Right cardiac atrium (tissue), 5 donors: ENCODE measurements around the gene GIGYF2. TPM values are rescaled to one million over a fixed set of nuclear protein-coding genes. Genes with fewer than 3 reads are reported as not detected.
"Not testable (repeated sequence)": the region's sequence is repeated elsewhere in the genome, so short reads cannot be mapped to it uniquely, and the experiment has no call there.

ENCODE experiments used
- ATAC-seq, 2 donors: fragments of 200-7000 bp; cut with Tn5 transposase; one replicate each; pipeline versions ENCODE4 v1.8.0 to v1.9.1; 2020; ENCODE audit warnings: moderate library complexity in 2 of 2, mild to moderate bottlenecking in 1 of 2
- DNase-seq, 3 donors: peaks; one replicate each; pipeline ENCODE4 v3.0.0-alpha.2; 2020
- H3K27ac ChIP-seq: one replicate; pipeline ENCODE4 v1.5.1; 2013; ENCODE audit warnings: mild to moderate bottlenecking, low read length, control low read depth, moderate library complexity
- H3K27me3 ChIP-seq: one replicate; pipeline ENCODE4 v1.6.1; 2013; ENCODE audit not compliant: control insufficient read depth, insufficient read depth
- H3K4me1 ChIP-seq: one replicate; pipeline ENCODE4 v1.6.1; 2013; ENCODE audit warnings: low read length; ENCODE audit not compliant: control insufficient read depth, insufficient read depth
- H3K4me3 ChIP-seq: one replicate; pipeline ENCODE4 v1.5.1; 2013; ENCODE audit warnings: low read length, control low read depth
- H3K9me3 ChIP-seq: one replicate; pipeline ENCODE4 v1.6.1; 2013; ENCODE audit warnings: low read length; ENCODE audit not compliant: control insufficient read depth
- WGBS: extraction: QIAGEN DNeasy Blood & Tissue Kit; methylation state at CpG from one replicate; pipeline ENCODE4 v1.1.7; 2013; 5-methylcytosine and 5-hydroxymethylcytosine counted together
- intact Hi-C, 4 donors: fragments of 100-400 bp; cut with DNase I; formaldehyde crosslinking; loops; one replicate each; pipeline versions ENCODE4 v1.11.0 to v1.14.0; 2022 to 2023
- polyA plus RNA-seq: library from polyadenylated mRNA; stranded (reverse); fragments of 200-250 nt; gene quantifications from one replicate; pipeline ENCODE4 v1.2.3, GENCODE V29; 2013
- total RNA-seq, 4 donors: library from RNA; stranded (reverse); fragmentation: NEBNext Ultra II Directional; extraction: Animal tissue kit (Norgen Biotek cat#: 25700); gene quantifications; one replicate each; pipeline ENCODE4 v1.2.1, GENCODE V29; 2021
- donor health status: healthy with polysubstance abuse.
- donor health status: DM: no; HTN: yes; CAD: no.
- donor health status: DM: no; HTN: no; CAD: no.
- donor health status: DM: no; HTN: yes; CAD: no; lungs with severe emphysema.
- donor health status: DM: yes; HTN: yes; CAD: no.

The GIGYF2 gene
- total and polyA plus RNA-seq, 5 donors = 21.6 to 68.2 (median 61.3) TPM

DNA sequence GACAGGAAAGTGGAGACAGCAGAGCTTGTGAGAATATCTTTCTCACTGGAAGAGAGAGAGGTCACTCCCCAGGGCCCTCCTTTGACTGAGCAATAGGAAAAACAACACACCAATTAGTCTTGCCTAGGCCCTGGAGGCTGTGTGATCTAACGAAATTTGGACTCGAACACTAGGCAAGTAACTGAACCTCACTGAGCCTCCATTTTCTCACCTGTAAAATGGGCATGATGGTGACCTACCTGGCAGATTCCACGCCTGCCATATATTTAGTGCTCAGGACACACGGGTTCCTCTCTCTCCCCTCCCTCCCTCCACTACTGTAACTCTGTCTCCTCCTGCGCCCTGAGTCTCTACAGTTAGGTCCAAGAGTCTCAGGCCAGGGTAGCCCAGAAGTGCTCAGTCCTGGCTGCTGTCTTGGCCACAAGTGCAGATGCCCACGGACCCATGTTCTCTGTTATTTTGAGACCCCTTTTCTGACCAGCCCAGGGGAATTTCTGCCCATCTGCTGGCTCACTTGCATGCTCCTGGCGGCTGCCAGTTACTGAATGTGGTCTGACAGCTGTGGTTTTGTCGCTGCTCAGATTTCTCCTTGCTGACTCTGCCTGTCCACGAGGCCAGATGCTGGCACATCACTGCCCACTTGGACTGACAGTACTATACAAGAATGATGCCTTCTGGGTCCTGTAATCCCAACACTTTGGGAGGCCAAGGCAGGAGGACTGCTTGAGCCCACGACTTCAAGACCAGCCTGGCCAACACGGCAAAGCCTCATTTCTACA lies 9.6 kb upstream of the GIGYF2 start:
- intact Hi-C loops = no loop called here
- Histone ChIP-seq H3K27me3 (no peaks in the 10 kb centered on the region), H3K27ac (no peak overlapping the region), H3K4me1 (no peaks in the 10 kb centered on the region), H3K4me3 (no peak overlapping the region), H3K9me3 (no peaks in the 10 kb centered on the region)
- DNase-seq = no peak
- 82% methylated on average over 11 of the region's 11 CpGs for WGBS
- ATAC-seq = no peak

DNA sequence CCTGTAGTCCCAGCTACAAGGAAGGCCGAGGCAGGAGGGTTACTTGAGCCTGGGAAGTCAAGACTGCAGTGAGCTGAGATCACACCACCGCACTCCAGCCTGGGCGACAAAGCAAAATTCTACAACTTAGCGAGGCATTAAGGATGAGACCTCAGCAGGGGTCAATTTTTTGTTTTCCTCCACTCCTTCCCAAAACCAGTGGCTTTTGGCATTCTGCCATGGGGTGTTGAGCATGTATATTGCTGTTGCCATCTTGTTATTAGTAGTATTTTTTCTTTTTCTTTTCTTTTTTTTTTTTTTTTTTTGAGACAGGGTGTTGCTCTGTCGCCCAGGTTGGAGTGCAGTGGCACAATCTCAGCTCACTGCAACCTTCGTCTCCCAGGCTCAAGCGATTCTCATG lies 8.9 kb upstream of the GIGYF2 start:
- intact Hi-C loops = no loop called here
- WGBS = 91% methylated on average over 7 of the region's 7 CpGs
- Histone ChIP-seq H3K27ac (no peak overlapping the region), H3K4me3 (no peak overlapping the region), H3K9me3 (no peaks in the 10 kb centered on the region), H3K4me1 (no peaks in the 10 kb centered on the region), H3K27me3 (no peaks in the 10 kb centered on the region)
- DNase-seq = no peak
- ATAC-seq = no peak

DNA sequence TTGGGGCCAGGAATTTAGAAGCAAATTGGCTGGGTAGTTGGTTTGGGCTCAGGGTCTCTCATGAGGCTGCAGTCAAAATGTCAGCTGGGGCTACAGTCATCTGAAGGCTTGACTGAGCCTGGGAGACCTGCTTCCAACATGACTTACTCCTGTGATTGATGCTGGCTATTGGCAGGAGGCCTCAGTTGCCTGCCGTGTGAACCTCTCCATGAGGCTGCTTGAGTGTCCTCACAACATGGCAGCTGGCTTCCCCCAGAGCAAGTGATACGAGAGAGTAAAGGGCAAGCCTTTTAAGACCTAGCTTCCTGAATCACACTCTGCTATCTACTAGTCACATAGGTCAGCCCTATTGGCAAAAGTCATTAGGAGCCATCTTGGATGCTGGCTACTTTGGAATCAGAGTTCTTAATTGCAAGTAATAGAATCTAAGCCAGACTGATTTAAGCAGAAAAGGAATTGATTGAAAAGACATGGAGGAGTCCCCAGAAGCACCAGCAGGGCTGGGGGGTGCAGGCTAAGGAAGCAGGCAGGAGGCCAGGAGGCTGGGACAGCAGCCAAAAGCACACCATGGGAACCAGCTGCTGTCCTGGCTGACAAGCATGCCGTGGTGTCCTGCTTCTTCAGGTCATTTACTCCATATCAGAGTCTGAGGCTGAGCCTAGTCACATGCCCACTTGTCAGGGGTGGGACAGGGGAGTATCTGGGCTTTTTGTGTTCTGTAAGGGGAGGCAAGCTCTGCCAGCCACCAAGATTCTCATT lies 7.8 kb upstream of the GIGYF2 start:
- ATAC-seq = peak; percentile 54 to 67
- Histone ChIP-seq H3K9me3 (no peaks in the 10 kb centered on the region), H3K27ac (no peak overlapping the region), H3K4me3 (no peak overlapping the region), H3K27me3 (no peaks in the 10 kb centered on the region), H3K4me1 (no peaks in the 10 kb centered on the region)
- 41% methylated on average over 3 of the region's 3 CpGs for WGBS
- peak; percentile 33 to 78 (median 73) for DNase-seq
- intact Hi-C loops = no loop called here

- intact Hi-C loops, ATAC-seq, H3K9me3 ChIP-seq, H3K27me3 ChIP-seq, DNase-seq, H3K27ac ChIP-seq, H3K4me3 ChIP-seq, H3K4me1 ChIP-seq: not testable (repeated sequence)
- 93% methylated on average over 13 of the region's 13 CpGs for WGBS
Observed at GRCh38 chr2:232691117-232691516, 6.0 kb upstream of the GIGYF2 start.

- H3K4me1 ChIP-seq = no peaks in the 10 kb centered on the region
- H3K9me3 ChIP-seq = no peaks in the 10 kb centered on the region
- no peaks in the 10 kb centered on the region for H3K27me3 ChIP-seq
- intact Hi-C loops = no loop called here
- H3K27ac ChIP-seq = no peak overlapping the region
- DNase-seq (no peak), ATAC-seq (no peak)
- WGBS = 89% methylated on average over 4 of the region's 4 CpGs
- H3K4me3 ChIP-seq = no peak overlapping the region
Observed at GRCh38 chr2:232693344-232693743, 3.8 kb upstream of the GIGYF2 start.

DNA sequence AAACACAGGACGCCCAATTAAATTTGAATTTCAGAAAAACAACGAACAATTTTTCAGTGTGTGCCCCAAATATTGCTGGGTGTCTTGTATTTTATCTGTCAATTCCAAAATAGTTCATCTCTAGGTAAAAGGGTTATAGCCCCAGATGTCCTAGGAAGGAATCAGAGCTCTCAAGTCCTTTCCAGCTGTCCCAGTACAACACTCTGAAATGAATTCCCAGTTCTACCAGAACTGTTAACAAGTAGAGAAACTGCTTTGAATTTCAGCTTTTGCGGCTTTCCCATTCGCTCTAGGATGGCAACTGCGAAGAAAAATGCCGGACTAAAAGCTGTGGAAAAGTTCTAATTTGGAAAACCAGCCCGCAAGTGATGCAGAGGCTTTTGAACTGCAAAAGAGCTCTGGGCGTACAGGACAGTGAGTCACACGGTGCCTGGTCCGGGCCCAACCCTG lies 497 bp upstream of the GIGYF2 start:
- intact Hi-C loops = no loop called here
- 40% methylated on average over 10 of the region's 10 CpGs for WGBS
- DNase-seq (no peak), ATAC-seq (no peak)
- H3K4me1 ChIP-seq = peaks cover 2% of the 10 kb centered on the region
- no peaks in the 10 kb centered on the region for H3K9me3 ChIP-seq
- peak overlapping the region; percentile 25 for H3K4me3 ChIP-seq
- no peaks in the 10 kb centered on the region for H3K27me3 ChIP-seq
- H3K27ac ChIP-seq = peak overlapping the region; percentile 90

DNA sequence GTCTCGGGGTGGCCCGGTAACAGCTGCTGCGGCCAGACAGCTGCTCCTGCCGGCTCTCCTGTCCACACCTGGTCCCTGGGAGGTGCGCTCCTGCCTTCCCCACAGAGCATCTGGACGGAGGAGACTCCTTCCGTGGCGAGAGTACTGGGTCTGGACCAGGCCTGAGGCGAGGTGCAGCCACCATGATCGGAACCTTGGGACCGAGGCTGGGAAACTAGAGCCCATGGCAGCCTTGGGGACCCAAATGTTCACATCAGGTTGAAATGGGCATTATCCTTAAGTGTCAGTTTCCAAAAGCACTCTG lies 628 bp downstream of the GIGYF2 start:
- under 1% methylated on average over 11 of the region's 11 CpGs for WGBS
- H3K4me3 ChIP-seq = peak overlapping the region; percentile 76
- H3K4me1 ChIP-seq = peaks cover 2% of the 10 kb centered on the region
- peak overlapping the region; percentile 66 for H3K27ac ChIP-seq
- no peaks in the 10 kb centered on the region for H3K27me3 ChIP-seq
- H3K9me3 ChIP-seq = no peaks in the 10 kb centered on the region
- intact Hi-C loops = no loop called here
- ATAC-seq (peak; percentile 26 to 39), DNase-seq (no peak)

- intact Hi-C loops = no loop called here
- Histone ChIP-seq H3K27me3 (no peaks in the 10 kb centered on the region), H3K27ac (no peak overlapping the region), H3K4me3 (peak overlapping the region; percentile 76), H3K4me1 (peaks cover 2% of the 10 kb centered on the region), H3K9me3 (no peaks in the 10 kb centered on the region)
- no peak for ATAC-seq
- no peak for DNase-seq
- WGBS = 62% methylated on average over 4 of the region's 4 CpGs
Observed at GRCh38 chr2:232698556-232699091, 1.5 kb downstream of the GIGYF2 start.

GRCh38 chr2:232699110-232699509 lies 2.0 kb downstream of the GIGYF2 start:
- ATAC-seq (no peak), DNase-seq (no peak)
- peak overlapping the region; percentile 76 for H3K4me3 ChIP-seq
- no peaks in the 10 kb centered on the region for H3K27me3 ChIP-seq
- peaks cover 2% of the 10 kb centered on the region for H3K4me1 ChIP-seq
- H3K27ac ChIP-seq = no peak overlapping the region
- WGBS = 71% methylated on average over 2 of the region's 2 CpGs
- intact Hi-C loops = no loop called here
- H3K9me3 ChIP-seq = no peaks in the 10 kb centered on the region

GRCh38 chr2:232700154-232700553 lies 3.0 kb downstream of the GIGYF2 start:
- no peak for ATAC-seq
- H3K4me1 ChIP-seq = peaks cover 2% of the 10 kb centered on the region

GRCh38 chr2:232707076-232707475 lies 9.9 kb downstream of the GIGYF2 start:
- H3K4me1 ChIP-seq = no peaks in the 10 kb centered on the region
- no peak overlapping the region for H3K4me3 ChIP-seq
- intact Hi-C loops = no loop called here
- ATAC-seq (no peak), DNase-seq (no peak)
- no peak overlapping the region for H3K27ac ChIP-seq
- WGBS = 79% methylated on average over 4 of the region's 4 CpGs
- H3K27me3 ChIP-seq = no peaks in the 10 kb centered on the region
- no peaks in the 10 kb centered on the region for H3K9me3 ChIP-seq

More at GRCh38 chr2:232700154-232700553, 3.0 kb downstream of the GIGYF2 start:
- Histone ChIP-seq H3K27me3 (no peaks in the 10 kb centered on the region), H3K9me3 (no peaks in the 10 kb centered on the region), H3K27ac (no peak overlapping the region), H3K4me3 (no peak overlapping the region)
- intact Hi-C loops = no loop called here
- DNase-seq = no peak
- WGBS = 94% methylated on average over 1 of the region's 1 CpG
